ENCODE data around the gene STIP1.

DNA sequence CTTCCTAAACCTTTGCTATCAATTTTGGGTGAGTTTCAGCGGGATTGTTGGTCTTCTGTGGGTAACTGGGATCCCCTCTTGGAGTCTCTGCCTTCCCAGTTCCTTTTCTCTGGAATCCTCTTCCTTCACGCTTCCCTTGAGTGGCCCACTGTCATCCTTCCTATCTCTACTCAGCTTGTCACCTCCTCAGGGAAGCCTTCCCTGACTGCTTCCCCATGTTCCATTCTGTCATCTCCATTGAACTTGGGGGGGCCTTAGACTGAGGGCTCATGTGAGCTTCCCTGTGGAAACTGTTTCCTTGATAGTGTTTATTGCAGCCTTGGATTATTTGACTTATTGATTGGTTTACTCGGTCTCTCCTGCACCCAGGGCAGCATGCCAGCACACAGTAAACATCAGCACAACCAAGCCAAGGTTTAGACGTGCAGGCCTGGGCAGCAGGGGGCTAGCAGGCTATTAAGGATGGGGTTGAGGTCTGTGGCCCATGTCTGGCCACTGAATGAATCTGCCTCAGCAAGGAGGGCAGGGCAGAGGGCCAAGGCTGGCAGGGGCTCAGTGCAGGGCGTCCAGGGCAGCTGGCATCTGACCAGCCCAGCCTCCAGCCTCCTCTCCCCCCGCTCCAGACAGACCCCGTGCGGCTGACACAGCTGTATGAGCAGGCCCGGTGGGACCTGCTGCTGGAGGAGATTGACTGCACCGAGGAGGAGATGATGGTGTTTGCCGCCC is 32.8 kb downstream of the STIP1 start:
- TF ChIP-seq, protein P1, sequence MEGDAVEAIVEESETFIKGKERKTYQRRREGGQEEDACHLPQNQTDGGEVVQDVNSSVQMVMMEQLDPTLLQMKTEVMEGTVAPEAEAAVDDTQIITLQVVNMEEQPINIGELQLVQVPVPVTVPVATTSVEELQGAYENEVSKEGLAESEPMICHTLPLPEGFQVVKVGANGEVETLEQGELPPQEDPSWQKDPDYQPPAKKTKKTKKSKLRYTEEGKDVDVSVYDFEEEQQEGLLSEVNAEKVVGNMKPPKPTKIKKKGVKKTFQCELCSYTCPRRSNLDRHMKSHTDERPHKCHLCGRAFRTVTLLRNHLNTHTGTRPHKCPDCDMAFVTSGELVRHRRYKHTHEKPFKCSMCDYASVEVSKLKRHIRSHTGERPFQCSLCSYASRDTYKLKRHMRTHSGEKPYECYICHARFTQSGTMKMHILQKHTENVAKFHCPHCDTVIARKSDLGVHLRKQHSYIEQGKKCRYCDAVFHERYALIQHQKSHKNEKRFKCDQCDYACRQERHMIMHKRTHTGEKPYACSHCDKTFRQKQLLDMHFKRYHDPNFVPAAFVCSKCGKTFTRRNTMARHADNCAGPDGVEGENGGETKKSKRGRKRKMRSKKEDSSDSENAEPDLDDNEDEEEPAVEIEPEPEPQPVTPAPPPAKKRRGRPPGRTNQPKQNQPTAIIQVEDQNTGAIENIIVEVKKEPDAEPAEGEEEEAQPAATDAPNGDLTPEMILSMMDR (IDR thresholded peaks at IDR 0.05; ENCODE audit: low read depth, low read length), result no peak
- no peak for TF ChIP-seq EZH2phosphoT487 (IDR thresholded peaks at IDR 0.05; ENCODE audit: low read depth)
